Measurements from ENCODE around the gene NUDT19. TPM values are rescaled to one million over a fixed set of nuclear protein-coding genes. Genes with fewer than 3 reads are reported as not detected.

The NUDT19 gene
- total RNA-seq, 4 donors from 2014 or later: 4.2 to 15.2 (median 12.8) TPM

- no peaks in the 10 kb centered on the region for H3K9me3 ChIP-seq
- H3K36me3 ChIP-seq: peaks cover 0 to 7% (median 0%) of the 10 kb centered on the region in 4 donors
- H3K27ac ChIP-seq: no peak overlapping the region
- TF ChIP-seq CTCF (IDR thresholded peaks at IDR 0.05) (no peak), EP300 (IDR thresholded peaks at IDR 0.05; ENCODE audit: low read depth) (no peak), POLR2AphosphoS5 (IDR thresholded peaks at IDR 0.05) (no peak), POLR2A (IDR thresholded peaks at IDR 0.05) (no peak)
- in situ Hi-C loops (cut with MboI; ENCODE audit: low pct_ligation_motif_present in 1 of 4, low pct_unique_long_range_greater_than_20kb in 1 of 4, low sequenced_read_pairs in 3 of 4): no loop called here
- WGBS, 2 donors (ENCODE audit: low coverage in 1 of 2): 80 to 89% methylated on average over 2 to 5 of the region's 5 CpGs
- no peaks in the 10 kb centered on the region for H3K4me1 ChIP-seq
- H3K4me3 ChIP-seq: no peak overlapping the region
- H3K27me3 ChIP-seq: no peaks in the 10 kb centered on the region
- intact Hi-C loops (cut with DNase I; ENCODE audit: low total_unique reads): no loop called here
- no peak for DNase-seq
Measured at GRCh38 chr19:32717496-32717895, 25.9 kb downstream of the NUDT19 start.

GRCh38 chr19:32718286-32718685 lies 26.7 kb downstream of the NUDT19 start:
- WGBS, 2 donors (ENCODE audit: low coverage in 1 of 2): 88 to 92% methylated on average over 3 to 7 of the region's 7 CpGs
- H3K27me3 ChIP-seq: no peaks in the 10 kb centered on the region
- no peaks in the 10 kb centered on the region for H3K9me3 ChIP-seq
- H3K36me3 ChIP-seq: peaks cover 0 to 4% (median 0%) of the 10 kb centered on the region in 4 donors
- TF ChIP-seq EP300 (IDR thresholded peaks at IDR 0.05; ENCODE audit: low read depth): no peak
- TF ChIP-seq POLR2AphosphoS5 (IDR thresholded peaks at IDR 0.05): no peak
- TF ChIP-seq CTCF (IDR thresholded peaks at IDR 0.05): no peak
- no peak for TF ChIP-seq POLR2A (IDR thresholded peaks at IDR 0.05)
- no peak overlapping the region for H3K4me3 ChIP-seq
- H3K27ac ChIP-seq: no peak overlapping the region
- no peak for DNase-seq
- intact Hi-C loops (cut with DNase I; ENCODE audit: low total_unique reads): no loop called here
- no peaks in the 10 kb centered on the region for H3K4me1 ChIP-seq
- in situ Hi-C loops (cut with MboI; ENCODE audit: low pct_ligation_motif_present in 1 of 4, low pct_unique_long_range_greater_than_20kb in 1 of 4, low sequenced_read_pairs in 3 of 4): no loop called here

GRCh38 chr19:32719611-32720059 lies 28.0 kb downstream of the NUDT19 start, which contains the start of gene TDRD12:
TDRD12 (plus strand) TSS chr19:32719767; CDS start chr19:32720073, 306 bp downstream.
- no peaks in the 10 kb centered on the region for H3K4me1 ChIP-seq
- intact Hi-C loops (cut with DNase I; ENCODE audit: low total_unique reads): no loop called here
- no peak for DNase-seq
- TF ChIP-seq POLR2A (IDR thresholded peaks at IDR 0.05) (no peak), EP300 (IDR thresholded peaks at IDR 0.05; ENCODE audit: low read depth) (no peak)
- H3K27ac ChIP-seq: no peak within 1 kb of the TSS
- no peaks in the 10 kb centered on the region for H3K9me3 ChIP-seq
- H3K36me3 ChIP-seq: no peaks in the 10 kb centered on the region
- no peak within 1 kb of the TSS for H3K4me3 ChIP-seq
- no peaks in the 10 kb centered on the region for H3K27me3 ChIP-seq
- 95% methylated on average over 42 of the region's 44 CpGs; no CpG with 5 or more reads in 1 of the 2 donors for WGBS, 2 donors (ENCODE audit: low coverage in 1 of 2)
- in situ Hi-C loops (cut with MboI; ENCODE audit: low pct_ligation_motif_present in 1 of 4, low pct_unique_long_range_greater_than_20kb in 1 of 4, low sequenced_read_pairs in 3 of 4): no loop called here

- 96% methylated on average over 9 of the region's 22 CpGs; no CpG with 5 or more reads in 1 of the 2 donors for WGBS, 2 donors (ENCODE audit: low coverage in 1 of 2)
- in situ Hi-C loops (cut with MboI; ENCODE audit: low pct_ligation_motif_present in 1 of 4, low pct_unique_long_range_greater_than_20kb in 1 of 4, low sequenced_read_pairs in 3 of 4): no loop called here
- Histone ChIP-seq H3K4me3 (no peak overlapping the region), H3K36me3 (no peaks in the 10 kb centered on the region), H3K9me3 (no peaks in the 10 kb centered on the region), H3K27me3 (no peaks in the 10 kb centered on the region), H3K4me1 (no peaks in the 10 kb centered on the region), H3K27ac (no peak overlapping the region)
- TF ChIP-seq POLR2A (IDR thresholded peaks at IDR 0.05) (no peak), CTCF (IDR thresholded peaks at IDR 0.05) (no peak), POLR2AphosphoS5 (IDR thresholded peaks at IDR 0.05) (no peak), EP300 (IDR thresholded peaks at IDR 0.05; ENCODE audit: low read depth) (no peak)
- intact Hi-C loops (cut with DNase I; ENCODE audit: low total_unique reads): no loop called here
- DNase-seq: no peak
Measured at GRCh38 chr19:32720216-32720935, 28.8 kb downstream of the NUDT19 start.
